Activated CD8-positive, alpha-beta memory T cell treated with anti-CD3 and anti-CD28 coated beads, Interleukin-2, amount 50 U/mL, for 1 hour (primary cell): ENCODE measurements around the gene GPRC5C.
"Not testable (repeated sequence)": the region's sequence is repeated elsewhere in the genome, so short reads cannot be mapped to it uniquely, and the experiment has no call there.

Experiments used
- DNase-seq: peaks from one replicate; pipeline ENCODE4 v3.0.0-alpha.2; 2020; ENCODE audit errors: extremely low read depth

Gene GPRC5C

GRCh38 chr17:74431568-74432423, at the start of gene GPRC5C:
Gene GPRC5C (plus strand): TSS chr17:74432088. CDS start chr17:74439777, 7,689 bp downstream.
- no peak for DNase-seq

- DNase-seq = no peak
Observed at GRCh38 chr17:74383141-74383540, 48.7 kb upstream of the GPRC5C start.

- DNase-seq = no peak
Observed at GRCh38 chr17:74385201-74385600, 46.7 kb upstream of the GPRC5C start.

- DNase-seq = no peak
Observed at GRCh38 chr17:74386386-74386785, 45.5 kb upstream of the GPRC5C start.

GRCh38 chr17:74387365-74388218, 44.3 kb upstream of the GPRC5C start:
- no peak for DNase-seq

GRCh38 chr17:74389084-74389753, 42.7 kb upstream of the GPRC5C start:
- DNase-seq = no peak

- DNase-seq = no peak
Observed at GRCh38 chr17:74389937-74390679, 41.8 kb upstream of the GPRC5C start.

- DNase-seq = no peak
Observed at GRCh38 chr17:74390680-74391653, 40.9 kb upstream of the GPRC5C start.

- DNase-seq = no peak
Observed at GRCh38 chr17:74391771-74392170, 40.1 kb upstream of the GPRC5C start.

GRCh38 chr17:74392848-74393247, 39.0 kb upstream of the GPRC5C start:
- DNase-seq = no peak

- no peak for DNase-seq
Observed at GRCh38 chr17:74393346-74393942, 38.4 kb upstream of the GPRC5C start.

- no peak for DNase-seq
Observed at GRCh38 chr17:74394275-74394950, 37.5 kb upstream of the GPRC5C start.

GRCh38 chr17:74394977-74395376, 36.9 kb upstream of the GPRC5C start:
- no peak for DNase-seq

GRCh38 chr17:74396567-74396966, 35.3 kb upstream of the GPRC5C start:
- DNase-seq = no peak

GRCh38 chr17:74402048-74402447, 29.8 kb upstream of the GPRC5C start:
- DNase-seq = no peak

GRCh38 chr17:74403512-74404137, 28.3 kb upstream of the GPRC5C start:
- no peak for DNase-seq

- no peak for DNase-seq
Observed at GRCh38 chr17:74404218-74404617, 27.7 kb upstream of the GPRC5C start.

GRCh38 chr17:74404789-74405188, 27.1 kb upstream of the GPRC5C start:
- DNase-seq = no peak

- DNase-seq = not testable (repeated sequence)
Observed at GRCh38 chr17:74405311-74405710, 26.6 kb upstream of the GPRC5C start.
